Measurements from ENCODE around the gene RCAN1. TPM values are rescaled to one million over a fixed set of nuclear protein-coding genes. Genes with fewer than 3 reads are reported as not detected.

The RCAN1 gene
- polyA plus RNA-seq, 2 of the 4 experiments (the other 2 are of a cell fraction): 10.2 to 11.9 TPM

DNA sequence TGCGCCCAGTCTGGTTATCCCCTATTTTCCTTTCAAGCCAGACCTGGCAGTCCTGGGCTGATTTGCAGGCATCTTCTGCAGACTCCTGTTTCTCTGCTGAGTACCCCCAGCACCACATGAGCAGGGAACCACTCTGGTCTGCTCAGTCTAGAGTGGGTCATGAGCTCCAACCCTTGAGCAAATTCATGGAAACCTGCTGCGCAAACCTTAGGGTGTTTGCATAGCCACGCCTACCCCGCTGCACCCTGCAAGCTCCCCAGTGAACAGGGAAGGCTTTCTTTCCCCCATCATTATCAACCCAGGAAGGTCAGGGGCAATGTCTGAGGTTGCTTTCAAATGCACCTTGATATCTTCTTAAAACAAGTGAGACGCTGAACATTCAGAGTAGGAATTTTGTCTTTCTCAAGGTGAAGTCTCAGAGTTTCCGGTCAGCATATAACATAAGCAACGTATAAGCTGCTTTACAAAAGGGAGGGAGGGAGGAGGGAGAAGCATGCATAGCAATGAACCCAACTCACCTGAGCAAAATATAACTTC, 91.8 kb downstream of the RCAN1 start:
- FAIRE-seq (no peak), ATAC-seq (no peak), DNase-seq (ENCODE audit: low read depth in 1 of 2, low spot score in 1 of 2) (no peak)
- 91% methylated on average over 7 of the region's 7 CpGs for WGBS (ENCODE audit: missing lambda C conversion rate)
- POLR2A ChIA-PET: no interaction called here
- H3K27ac ChIP-seq: peak overlapping the region in 1 of 2 experiments; percentile 43; a peak in 1 of 6 replicates
- TF ChIP-seq CEBPB (IDR thresholded peaks at IDR 0.05) (no peak), KDM1A (IDR thresholded peaks at IDR 0.05; ENCODE audit: low read depth) (no peak), NFE2L2 (conservative IDR thresholded peaks at IDR 0.05; ENCODE audit: low read length) (no peak), CBX2 (IDR thresholded peaks at IDR 0.05; ENCODE audit: borderline replicate concordance, low read depth) (no peak), CHD2 (IDR thresholded peaks at IDR 0.05; ENCODE audit: low read length, partially characterized antibody) (no peak), HOXA7 (CRISPR knock-in tag; IDR thresholded peaks at IDR 0.05) (no peak), MAZ (IDR thresholded peaks at IDR 0.05; ENCODE audit: borderline replicate concordance, low read depth, low read length) (no peak), KDM5A (IDR thresholded peaks at IDR 0.05) (no peak), EHMT2 (IDR thresholded peaks at IDR 0.05; ENCODE audit: low read depth) (no peak), RCOR1 (IDR thresholded peaks at IDR 0.05; ENCODE audit: low read depth, low read length) (no peak), BHLHE40 (IDR thresholded peaks at IDR 0.05; ENCODE audit: low read depth, low read length) (no peak)
- TF ChIP-seq, protein P1, sequence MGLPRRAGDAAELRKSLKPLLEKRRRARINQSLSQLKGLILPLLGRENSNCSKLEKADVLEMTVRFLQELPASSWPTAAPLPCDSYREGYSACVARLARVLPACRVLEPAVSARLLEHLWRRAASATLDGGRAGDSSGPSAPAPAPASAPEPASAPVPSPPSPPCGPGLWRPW (IDR thresholded peaks at IDR 0.05): no peak
- TF ChIP-seq, protein P2, sequence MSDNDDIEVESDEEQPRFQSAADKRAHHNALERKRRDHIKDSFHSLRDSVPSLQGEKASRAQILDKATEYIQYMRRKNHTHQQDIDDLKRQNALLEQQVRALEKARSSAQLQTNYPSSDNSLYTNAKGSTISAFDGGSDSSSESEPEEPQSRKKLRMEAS (IDR thresholded peaks at IDR 0.05): no peak
- TF ChIP-seq, protein P3, sequence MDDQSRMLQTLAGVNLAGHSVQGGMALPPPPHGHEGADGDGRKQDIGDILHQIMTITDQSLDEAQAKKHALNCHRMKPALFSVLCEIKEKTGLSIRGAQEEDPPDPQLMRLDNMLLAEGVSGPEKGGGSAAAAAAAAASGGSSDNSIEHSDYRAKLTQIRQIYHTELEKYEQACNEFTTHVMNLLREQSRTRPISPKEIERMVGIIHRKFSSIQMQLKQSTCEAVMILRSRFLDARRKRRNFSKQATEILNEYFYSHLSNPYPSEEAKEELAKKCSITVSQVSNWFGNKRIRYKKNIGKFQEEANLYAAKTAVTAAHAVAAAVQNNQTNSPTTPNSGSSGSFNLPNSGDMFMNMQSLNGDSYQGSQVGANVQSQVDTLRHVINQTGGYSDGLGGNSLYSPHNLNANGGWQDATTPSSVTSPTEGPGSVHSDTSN (IDR thresholded peaks at IDR 0.05): no peak
- TF ChIP-seq, protein P4, sequence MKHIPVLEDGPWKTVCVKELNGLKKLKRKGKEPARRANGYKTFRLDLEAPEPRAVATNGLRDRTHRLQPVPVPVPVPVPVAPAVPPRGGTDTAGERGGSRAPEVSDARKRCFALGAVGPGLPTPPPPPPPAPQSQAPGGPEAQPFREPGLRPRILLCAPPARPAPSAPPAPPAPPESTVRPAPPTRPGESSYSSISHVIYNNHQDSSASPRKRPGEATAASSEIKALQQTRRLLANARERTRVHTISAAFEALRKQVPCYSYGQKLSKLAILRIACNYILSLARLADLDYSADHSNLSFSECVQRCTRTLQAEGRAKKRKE (CRISPR knock-in tag; IDR thresholded peaks at IDR 0.05; ENCODE audit: low read depth): no peak
- TF ChIP-seq, protein P5, sequence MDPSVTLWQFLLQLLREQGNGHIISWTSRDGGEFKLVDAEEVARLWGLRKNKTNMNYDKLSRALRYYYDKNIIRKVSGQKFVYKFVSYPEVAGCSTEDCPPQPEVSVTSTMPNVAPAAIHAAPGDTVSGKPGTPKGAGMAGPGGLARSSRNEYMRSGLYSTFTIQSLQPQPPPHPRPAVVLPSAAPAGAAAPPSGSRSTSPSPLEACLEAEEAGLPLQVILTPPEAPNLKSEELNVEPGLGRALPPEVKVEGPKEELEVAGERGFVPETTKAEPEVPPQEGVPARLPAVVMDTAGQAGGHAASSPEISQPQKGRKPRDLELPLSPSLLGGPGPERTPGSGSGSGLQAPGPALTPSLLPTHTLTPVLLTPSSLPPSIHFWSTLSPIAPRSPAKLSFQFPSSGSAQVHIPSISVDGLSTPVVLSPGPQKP (IDR thresholded peaks at IDR 0.05; ENCODE audit: low read depth, low read length): no peak
- peaks cover 42% of the 10 kb centered on the region for H3K4me1 ChIP-seq
- CTCF ChIA-PET: interaction anchor here (0.9 to 3.1 kb wide), 3 partner anchors 12 to 107 kb away, joined by 4 to 10 read pairs (median 6); no protein-coding TSS in a partner anchor
- no peak overlapping the region for H3K4me3 ChIP-seq
- H3K9me3 ChIP-seq: 0 out of 3 replicates have a peak, but pooled peaks cover 4% of the 10 kb centered on the region
- peak overlapping the region; percentile 33; the same call in 2 of the 3 replicates for H3K4me2 ChIP-seq

DNA sequence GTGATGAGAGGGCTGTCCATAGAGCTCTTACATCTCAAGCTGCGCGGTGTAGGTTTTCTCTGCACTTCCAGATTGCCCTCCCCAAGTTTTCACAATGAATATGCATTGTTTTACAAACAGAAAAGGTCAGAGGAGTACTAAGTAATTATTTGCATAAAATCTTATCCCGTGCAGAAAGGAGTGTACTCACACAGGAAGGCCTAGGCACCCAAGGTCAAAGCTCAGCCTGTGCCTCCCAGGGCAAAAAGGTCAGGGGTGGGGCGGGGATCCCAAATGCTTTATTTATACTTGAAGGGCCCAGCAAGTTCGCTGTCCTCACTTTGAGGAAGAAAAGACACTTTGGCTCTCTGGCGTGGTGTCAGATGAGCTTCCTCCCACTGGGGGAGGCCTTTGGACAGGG, 92.6 kb downstream of the RCAN1 start:
- peaks cover 41% of the 10 kb centered on the region for H3K4me1 ChIP-seq
- 33% methylated on average over 6 of the region's 6 CpGs for WGBS (ENCODE audit: missing lambda C conversion rate)
- ChIA-PET CTCF (interaction anchor here (0.9 to 3.1 kb wide), 2 partner anchors 11 to 108 kb away, joined by 4 to 10 read pairs; no protein-coding TSS in a partner anchor), POLR2A (no interaction called here)
- no peak for DNase-seq (ENCODE audit: low read depth in 1 of 2, low spot score in 1 of 2)
- H3K4me2 ChIP-seq: peak overlapping the region; percentile 33; the same call in 2 of the 3 replicates
- no peak for TF ChIP-seq CHD4 (IDR thresholded peaks at IDR 0.05; ENCODE audit: borderline replicate concordance)
- no peak for TF ChIP-seq PHF8 (IDR thresholded peaks at IDR 0.05; ENCODE audit: borderline replicate concordance, low read depth)
- TF ChIP-seq ZSCAN20 (CRISPR knock-in tag; IDR thresholded peaks at IDR 0.05): no peak
- no peak for TF ChIP-seq RNF2 (IDR thresholded peaks at IDR 0.05; ENCODE audit: borderline replicate concordance, low read depth)
- TF ChIP-seq NFE2L2 (conservative IDR thresholded peaks at IDR 0.05; ENCODE audit: low read length): no peak
- TF ChIP-seq, protein P2 (IDR thresholded peaks at IDR 0.05): no peak
- FAIRE-seq: no peak
- peak overlapping the region in 1 of 2 experiments; percentile 43; a peak in 2 of 6 replicates for H3K27ac ChIP-seq
- no peaks in the 10 kb centered on the region for H3K9me3 ChIP-seq
- ATAC-seq: no peak
- H3K4me3 ChIP-seq: no peak overlapping the region
